ENCODE results near the gene GPR3.

DNA sequence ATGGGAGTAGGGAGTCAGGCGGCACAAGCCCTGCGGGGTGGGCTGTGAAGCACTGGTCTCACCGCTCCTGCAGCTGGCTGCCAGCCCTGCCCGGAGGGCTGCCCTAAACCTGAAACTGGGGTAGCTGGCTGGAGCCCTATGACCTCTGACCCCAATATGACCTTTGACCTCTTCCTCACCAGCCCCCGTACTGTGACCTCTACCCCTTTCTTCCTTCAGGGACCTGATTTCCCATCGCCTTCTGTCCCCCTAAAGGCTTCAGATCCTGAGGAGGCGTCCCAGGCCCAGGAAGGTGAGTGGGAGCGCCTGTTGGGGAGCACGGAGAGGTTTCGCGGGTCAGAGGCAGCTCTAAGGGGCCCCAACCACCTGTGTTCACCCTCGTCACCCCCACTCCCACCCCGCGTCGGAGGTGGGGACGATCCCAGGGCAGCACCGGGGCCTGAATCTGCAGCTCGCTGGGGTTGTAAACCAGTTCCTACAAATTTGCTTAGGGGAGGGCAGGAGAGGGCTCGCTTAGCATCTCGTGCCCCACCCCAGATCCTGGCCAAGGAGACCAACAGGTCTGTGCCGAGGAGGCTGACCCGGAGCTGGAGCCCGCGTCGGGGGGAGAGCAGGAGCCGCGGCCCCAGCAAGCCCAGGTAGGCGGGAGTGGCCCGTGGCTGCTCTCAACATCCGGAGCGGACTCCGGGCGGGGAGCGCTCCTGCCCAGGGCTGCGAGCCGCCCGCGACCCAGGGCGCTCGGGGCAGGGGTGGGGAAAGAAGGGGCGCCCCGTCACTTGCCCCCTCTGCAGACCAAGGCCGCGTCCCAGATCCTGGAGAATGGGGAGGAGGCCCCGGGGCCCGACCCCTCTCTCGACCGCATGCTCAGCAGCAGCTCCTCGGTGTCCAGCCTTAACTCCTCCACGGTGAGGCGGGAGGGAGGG lies 43.3 kb upstream of the GPR3 start:
- TF ChIP-seq, protein P1, sequence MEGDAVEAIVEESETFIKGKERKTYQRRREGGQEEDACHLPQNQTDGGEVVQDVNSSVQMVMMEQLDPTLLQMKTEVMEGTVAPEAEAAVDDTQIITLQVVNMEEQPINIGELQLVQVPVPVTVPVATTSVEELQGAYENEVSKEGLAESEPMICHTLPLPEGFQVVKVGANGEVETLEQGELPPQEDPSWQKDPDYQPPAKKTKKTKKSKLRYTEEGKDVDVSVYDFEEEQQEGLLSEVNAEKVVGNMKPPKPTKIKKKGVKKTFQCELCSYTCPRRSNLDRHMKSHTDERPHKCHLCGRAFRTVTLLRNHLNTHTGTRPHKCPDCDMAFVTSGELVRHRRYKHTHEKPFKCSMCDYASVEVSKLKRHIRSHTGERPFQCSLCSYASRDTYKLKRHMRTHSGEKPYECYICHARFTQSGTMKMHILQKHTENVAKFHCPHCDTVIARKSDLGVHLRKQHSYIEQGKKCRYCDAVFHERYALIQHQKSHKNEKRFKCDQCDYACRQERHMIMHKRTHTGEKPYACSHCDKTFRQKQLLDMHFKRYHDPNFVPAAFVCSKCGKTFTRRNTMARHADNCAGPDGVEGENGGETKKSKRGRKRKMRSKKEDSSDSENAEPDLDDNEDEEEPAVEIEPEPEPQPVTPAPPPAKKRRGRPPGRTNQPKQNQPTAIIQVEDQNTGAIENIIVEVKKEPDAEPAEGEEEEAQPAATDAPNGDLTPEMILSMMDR (IDR thresholded peaks at IDR 0.05; ENCODE audit: borderline replicate concordance, extremely low read depth, low read length, poor library complexity, severe bottlenecking): no peak
- TF ChIP-seq EZH2 (IDR thresholded peaks at IDR 0.05; ENCODE audit: borderline replicate concordance, low read depth, low read length, severe bottlenecking): no peak
